COLO829 (cell line): ENCODE results near the gene HTRA1.
A peak's percentile ranks its signal among the peaks of the same experiment; 100 is the strongest.

ENCODE experiments used
- DNase-seq: peaks from one replicate; pipeline ENCODE4 v3.0.0; 2012; ENCODE audit warnings: low spot score

The HTRA1 gene

DNA sequence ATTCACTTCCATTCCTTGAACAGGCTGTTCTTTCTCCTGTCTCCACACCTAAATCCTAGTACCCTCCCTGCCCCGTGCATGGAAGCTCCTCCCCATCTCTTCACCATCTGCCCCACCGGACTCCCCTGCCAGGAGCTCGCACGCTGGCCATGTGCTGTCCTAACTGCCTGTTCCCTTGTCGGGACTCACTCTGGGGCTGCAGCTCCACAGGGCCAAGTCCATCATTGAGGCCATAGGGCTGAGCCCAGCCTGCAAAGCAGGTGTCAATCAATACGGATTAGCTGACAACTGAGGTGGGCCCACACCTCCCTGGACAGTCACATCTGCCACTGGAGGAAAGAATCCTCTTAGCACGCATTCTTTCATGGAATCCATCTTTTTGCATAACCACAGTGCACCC, 57.8 kb downstream of the HTRA1 start:
- no peak for DNase-seq

DNA sequence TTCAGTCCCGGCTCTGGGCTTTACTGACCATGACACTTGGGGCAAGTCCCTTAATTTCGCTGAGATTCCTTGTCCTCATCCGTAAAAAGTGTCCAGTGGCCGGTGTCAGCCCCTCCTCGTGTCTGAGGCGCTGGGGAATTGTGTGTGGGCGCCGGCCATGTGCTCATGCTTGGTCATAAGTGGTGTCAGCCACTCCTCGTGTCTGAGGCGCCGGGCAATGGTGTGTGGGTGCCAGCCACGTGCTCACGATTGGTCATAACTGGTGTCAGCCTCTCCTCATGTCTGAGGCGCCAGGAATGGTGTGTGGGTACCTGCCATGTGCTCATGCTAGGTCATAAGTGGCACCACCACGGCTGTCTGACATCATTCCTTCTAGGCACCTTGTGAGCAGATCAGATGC, 58.5 kb downstream of the HTRA1 start:
- DNase-seq, result no peak

DNA sequence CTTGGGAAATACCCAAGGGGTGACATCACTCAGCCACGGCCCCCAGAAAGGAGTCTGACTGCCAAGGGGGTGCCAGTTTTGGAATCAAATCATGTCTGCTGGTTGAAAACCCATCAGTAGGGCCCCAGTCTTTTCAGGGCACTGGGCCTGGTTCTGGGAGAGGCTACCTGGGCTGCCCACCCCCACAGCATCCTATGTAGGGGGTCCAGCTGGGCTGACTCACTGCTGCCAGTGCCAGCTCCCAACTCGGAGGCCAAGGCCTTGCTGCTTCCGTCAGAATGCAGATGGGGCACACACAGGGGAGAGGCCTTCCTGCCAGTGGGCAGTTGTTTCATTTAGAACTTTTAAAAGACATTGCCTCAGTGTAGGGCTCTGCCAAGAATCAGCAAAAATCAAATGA, 59.7 kb downstream of the HTRA1 start:
- DNase-seq, result no peak

DNA sequence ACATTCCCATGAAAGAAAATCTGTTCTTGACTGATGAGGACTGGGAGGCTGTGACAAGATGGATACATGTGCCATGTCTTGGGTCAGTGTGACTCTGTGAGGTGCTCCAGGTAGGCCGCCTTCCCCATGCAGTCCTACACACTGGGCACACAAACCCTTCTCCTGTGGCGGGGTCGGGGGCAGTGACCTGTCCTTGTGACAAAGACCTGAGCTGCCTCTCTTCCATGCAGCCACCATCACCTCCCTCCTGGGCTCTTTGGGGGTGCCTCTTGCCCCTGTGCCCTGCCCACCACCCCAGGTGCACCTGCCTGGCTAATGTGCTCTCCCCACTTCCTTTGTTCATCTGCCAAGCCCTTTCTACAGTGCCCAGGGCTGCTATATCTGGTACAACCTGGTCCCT, 63.5 kb downstream of the HTRA1 start:
- no peak for DNase-seq

DNA sequence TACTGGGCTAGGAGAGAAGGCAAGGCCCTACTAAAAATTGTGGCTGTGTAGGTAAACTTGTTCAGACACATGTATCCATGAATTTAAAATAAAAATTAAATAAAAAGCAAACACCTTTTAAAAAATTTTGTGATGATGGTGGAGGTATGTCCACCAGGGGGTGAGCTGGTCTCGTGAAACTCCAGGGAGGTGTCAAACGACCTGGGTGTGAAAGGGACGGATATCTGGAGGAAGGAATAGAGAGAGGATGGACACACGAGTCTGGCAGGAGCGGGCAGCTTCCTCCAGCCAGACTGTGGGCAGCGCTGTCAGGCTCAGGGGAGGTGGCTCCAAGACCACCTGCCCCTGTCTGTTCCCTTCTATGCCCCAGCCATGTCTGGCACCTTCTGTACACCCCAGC, 64.4 kb downstream of the HTRA1 start:
- no peak for DNase-seq

DNA sequence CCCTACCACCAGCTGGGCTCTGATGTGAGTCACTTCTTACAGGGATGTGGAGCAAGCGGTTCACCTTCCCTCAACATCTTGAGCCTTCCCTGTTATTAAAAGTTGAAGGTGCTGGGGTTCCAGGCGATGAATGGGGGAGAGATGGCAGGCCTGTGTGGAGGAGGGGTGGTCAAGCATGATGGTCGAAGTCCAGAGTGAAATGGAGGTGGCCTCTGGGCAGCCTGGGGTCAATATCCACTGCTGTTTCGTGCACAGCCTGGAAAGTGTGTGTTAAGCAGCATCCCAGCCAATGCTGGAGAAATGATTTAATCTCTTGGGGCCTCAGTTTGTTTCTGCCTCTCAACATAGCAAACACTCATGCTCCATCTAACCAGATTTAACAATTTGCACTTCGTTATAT, 65.5 kb downstream of the HTRA1 start:
- no peak for DNase-seq

DNA sequence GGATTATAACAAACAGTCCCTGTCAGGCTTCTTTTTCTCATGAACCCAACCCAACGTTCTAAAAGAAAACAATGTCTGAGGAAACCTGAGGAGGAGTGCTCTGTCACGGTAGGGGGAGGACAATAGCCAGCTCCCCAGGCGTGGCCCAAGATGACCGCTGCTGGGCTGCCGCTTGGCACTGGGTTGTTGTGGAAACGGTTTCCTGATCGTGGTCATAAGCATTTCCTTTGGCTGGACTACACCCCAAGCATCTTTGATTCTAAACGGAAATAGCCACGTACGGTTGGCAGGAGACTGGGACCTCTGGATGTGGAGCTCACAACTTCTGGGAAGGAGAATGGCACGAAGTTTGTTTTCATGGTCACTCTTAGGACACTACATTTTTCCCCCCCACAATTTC, 68.8 kb downstream of the HTRA1 start:
- DNase-seq, result no peak

DNA sequence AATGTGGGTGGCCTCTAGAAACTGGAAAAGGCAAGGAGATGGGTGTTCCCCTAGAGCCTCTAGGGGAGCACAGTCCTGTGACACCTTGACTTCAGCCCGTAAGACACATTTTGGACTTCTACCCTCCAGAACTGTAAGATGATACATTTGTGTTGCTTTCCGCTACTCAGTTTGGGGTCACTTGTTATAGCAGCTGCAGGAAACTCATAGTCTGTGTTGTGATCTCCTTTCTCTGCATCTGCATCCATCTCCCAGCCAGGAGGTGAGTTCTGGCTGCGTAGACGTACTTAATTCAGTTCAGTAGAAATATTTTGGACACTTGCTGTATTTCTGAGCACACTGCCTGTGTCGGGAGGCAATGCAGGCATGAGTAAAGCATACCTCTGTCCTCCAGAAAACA, 69.9 kb downstream of the HTRA1 start:
- DNase-seq, result no peak

DNA sequence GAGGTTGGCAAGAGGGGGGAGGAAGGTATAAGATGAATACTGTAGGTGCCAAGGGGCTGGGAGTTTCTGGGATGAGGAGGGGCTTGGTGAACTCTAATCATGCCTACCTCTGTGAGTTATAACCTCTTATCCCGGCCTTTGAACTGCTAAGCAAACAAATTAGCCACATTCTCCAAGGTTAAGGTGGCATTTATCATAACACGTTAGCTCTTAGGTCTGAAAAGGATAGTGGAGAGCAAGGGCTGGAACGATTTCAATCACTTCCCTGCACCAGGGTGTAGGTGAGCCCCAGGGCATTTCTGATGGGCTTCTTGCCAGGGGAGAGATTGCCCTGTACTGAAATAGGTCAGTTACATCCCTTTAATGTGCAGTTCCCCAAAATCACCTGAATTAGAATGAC, 70.6 kb downstream of the HTRA1 start:
- DNase-seq, result no peak

DNA sequence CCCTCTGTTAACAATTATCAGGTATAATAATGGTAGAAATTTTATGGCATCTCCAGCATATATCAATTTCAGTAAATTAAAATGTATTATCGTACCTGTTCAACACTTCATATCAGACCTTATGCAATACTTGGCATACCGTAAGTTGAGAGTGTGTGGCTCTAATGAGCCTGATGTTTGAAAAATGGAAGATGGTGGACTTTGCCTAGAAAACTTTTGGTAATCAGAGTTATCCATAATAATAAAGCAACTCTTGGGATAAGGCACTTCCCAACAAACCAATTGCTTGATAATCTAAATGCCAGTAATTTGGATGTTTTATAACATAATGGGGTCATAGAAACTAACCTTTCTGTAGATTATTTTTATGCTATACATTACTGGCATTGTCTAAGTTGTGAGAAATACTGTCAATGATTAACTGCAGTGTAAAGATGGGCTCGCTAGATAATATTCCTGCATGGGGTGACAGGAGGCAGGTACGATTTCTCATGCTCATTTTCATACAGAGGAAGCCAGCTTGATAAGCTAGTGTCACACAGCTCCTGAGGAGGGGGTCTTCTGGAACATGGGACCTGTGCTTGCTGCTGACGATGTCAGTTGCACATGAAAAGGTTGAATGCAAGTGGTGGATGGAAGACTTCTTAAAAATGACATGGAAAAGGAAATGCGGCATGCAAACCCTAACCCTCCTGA, 71.4 kb downstream of the HTRA1 start:
- DNase-seq, result no peak

DNA sequence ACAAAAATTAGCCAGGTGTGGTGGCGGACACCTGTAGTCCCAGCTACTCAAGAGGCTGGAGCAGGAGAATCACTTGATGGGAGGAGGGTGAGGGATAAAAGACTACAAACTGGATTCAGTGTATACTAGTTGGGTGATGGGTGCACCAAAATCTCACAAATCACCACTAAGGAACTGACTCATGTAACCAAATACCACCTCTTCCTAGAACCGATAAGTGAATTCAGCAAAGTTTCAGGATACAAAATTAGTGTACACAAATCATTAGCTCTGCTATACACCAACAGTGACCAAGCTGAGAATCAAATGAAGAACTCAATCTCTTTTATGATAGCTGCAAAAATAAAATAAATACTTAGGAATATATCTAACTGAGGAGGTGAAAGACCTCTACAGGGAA, 76.2 kb downstream of the HTRA1 start:
- no peak for DNase-seq

DNA sequence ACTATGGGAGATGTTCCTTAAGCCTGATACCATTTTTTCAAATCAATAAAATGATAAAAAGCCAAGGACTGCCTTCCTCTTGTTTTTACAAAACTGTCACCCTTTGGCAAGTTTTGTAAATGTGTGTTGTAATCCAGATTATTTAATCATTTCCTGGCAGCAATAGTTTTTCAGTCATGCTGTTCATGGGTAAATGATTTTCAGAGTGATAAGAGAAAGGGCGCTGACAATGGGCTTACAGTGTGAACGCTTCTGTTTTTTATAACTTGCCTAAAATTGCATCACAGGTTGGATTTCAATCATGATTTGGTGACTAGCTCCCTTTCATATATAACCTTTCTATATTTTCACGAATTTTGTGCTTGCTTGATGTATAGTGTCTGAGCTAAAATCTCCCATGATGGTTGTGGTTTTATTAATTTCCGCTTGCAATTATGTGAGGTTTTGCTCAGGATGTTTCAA, 80.2 kb downstream of the HTRA1 start:
- DNase-seq, result peak; percentile 60

DNA sequence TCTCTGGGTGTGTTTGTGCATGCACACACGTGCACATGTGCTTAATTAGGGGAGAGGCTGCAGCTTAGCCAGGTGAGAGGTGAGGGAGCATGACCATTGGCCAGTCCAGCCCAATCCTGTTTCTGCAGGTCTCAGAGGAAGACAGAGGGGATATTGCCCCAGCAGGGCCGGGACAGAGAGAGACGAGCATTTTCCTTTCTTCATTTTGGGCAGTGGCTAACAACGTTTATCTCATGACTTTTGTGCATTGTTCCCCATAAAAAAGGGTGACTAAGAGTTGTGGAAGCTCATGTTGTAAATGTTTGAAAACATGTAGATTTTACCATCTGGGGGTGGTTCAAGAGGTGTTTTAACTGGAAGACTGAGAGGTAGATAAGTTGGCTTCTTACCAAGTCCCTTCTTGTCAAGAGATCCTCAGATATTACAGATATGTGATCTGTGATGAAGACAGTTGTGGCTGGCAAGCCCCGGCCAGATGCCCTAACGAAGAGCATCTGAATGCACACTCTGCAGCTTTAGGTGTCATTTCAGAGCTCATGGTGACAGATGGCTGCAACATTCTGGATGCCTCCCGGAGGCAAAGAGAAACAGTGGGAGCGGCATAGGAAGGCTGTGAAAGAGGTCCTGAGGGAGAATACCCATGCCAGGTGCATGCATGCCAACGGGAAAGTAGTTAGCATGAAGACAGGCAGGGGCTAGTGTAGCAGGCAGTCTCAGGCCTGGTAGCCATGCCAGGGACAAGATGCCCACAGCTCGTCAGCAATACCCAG, 82.5 kb downstream of the HTRA1 start:
- DNase-seq, result no peak

DNA sequence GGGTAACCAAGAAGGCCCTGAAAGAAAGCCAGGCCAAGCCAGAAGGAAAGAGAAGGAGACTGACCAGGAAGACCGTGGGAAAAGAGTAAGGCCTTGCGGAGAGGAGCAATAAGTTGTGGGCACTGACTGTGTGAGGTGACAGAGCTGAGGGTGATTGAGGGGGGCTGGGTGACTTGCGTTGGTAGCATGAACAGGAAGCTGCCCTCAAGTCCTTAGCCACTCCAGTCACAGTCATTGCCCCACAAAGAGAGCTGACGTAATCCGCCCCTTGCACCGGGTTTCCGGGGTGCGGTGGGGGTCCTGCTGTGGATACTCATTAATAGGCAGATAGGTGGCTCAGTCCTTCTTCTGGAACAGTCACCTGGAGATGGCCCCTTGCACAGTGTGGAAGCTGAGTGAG, 83.1 kb downstream of the HTRA1 start:
- no peak for DNase-seq

DNA sequence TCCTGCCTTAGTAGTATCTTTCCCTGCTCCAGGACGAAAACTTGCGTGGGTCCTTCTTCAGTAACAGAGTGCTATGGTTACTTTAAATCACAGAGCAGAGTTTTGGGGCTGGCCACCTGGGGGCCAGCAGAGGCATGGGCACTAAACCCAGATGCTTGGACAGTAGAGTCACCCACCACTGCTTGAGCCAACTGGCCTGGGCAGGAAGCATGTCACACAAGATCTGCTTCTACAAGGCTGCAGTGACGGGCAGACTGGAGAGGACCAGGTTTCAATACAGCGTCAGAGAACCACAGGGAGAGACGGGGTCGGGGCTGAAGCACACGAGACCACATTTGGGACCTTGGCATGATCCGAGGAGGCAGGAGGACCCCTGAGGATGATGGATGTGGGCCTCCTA, 84.9 kb downstream of the HTRA1 start:
- DNase-seq, result no peak

DNA sequence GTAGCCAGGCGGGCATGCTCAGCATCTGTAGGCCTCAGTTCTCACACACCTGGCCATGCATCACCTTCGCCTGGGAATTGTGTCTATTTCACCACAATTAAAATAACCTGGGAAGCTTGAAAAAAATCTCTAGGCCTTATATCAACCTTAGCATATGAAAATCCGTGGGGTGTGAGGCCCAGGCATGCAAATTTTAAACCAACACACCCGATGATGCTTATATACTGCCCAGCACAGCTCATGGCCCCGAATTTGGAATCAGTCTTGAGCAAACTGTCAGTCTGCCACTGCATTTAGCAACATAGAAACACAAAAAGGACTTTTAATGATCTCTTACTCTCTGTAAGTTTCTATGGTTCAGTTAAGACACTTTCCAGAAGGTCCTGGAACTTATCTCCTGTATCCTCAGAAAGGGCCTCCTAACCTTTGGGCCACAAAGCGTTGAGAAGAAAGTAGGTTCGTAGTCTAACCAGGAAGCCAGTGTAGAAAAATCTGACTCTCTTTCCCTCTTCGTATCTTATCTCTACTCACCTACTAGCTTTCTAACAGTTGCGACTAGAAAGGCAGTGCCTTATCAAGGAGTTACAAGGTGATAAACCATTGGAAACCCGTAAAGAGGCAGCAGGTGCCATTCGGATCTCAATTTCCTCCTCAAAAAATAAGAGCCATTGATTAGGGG, 87.2 kb downstream of the HTRA1 start:
- DNase-seq, result no peak

DNA sequence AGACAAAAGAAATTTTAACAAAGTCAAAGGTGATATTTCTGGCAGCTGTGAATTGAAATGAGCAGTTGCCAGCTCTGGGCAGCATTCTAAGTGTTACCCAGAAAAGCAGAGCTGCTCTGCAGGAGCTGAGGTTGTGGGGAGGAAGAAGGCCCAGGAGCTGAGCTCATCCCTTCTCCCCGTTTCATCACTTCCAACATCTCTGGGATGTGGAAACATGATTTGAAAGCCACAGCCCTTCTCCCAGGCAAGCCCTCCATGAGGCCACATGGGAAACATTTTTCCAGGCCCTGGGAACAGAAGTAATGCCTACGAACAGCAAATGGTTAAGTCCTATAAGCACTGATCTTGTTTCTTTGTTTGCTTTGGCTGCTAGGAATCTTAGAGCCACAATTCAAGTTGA, 88.3 kb downstream of the HTRA1 start:
- no peak for DNase-seq

DNA sequence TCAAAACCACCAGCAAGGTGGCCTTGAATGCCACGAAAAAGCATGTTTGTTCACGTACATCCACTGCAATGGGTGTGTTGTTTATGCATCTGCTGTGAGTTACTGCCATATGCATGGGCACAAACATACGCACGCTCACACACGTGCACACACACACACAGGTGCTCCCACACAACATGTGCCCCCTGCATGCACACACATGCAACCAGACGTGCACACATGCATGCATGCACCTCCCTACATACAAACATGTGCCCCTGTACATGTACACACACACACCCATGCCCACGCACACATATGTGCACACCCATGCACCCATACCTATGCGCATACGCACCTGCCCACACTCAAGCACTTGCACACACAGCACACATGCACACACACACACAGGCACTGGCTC, 89.1 kb downstream of the HTRA1 start:
- no peak for DNase-seq

DNA sequence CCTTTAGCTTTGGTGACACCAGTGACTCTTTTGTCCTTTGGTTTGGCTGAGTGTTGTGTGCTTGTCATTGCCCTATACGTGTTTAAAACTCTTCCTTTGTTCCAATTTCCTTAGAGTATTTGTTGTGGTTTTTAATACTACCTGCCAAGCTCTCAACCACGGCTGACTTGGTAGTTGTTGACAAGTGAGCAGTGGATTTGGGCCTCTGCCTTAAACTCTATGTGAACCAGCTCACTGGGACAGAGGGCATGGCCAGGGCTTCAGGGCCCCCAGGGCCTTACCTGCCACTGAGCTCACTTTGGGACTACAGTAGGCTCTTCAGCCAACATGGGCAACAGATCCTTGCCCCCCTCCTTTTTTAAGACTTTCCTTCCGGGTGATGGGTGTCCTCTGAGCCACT, 89.6 kb downstream of the HTRA1 start:
- no peak for DNase-seq

DNA sequence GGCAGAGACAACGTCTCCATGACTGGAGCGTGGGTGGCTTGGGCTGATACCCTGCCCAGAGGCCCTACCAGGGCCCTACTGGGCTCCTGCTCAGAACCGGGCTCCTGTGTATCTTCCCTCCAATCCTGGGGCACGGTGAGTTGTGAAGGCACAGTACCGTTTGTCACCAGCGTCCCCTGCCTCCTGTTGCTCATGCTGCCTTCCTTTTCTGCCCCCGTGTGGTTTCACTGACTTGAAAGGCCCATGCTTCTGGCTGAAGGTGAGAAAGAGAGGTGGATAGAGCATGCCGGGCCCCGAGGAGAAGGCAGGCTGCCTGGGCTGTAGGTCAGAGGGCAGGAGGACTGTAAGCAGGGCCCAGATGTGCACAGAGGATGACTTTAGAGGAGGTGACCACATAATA, 90.1 kb downstream of the HTRA1 start:
- no peak for DNase-seq

DNA sequence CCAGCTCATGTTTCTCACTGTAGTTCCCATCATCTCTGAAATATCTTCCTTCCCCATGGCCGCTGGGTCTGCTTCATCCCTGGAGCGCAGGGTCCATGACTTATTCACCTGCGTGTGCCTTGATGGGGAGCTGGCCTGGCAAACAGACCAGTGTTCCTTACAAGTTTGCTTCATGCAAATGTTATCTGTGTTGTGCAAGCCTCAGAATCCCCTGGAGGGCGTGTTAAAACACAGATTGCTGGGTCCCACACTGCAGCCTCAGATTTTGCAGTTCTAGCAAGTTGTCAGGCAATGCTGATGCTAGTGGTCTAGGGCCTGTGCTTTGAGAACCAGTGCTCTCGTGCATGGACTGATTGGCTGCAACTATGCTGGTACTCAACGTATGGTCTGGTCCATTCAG, 92.0 kb downstream of the HTRA1 start:
- no peak for DNase-seq

DNA sequence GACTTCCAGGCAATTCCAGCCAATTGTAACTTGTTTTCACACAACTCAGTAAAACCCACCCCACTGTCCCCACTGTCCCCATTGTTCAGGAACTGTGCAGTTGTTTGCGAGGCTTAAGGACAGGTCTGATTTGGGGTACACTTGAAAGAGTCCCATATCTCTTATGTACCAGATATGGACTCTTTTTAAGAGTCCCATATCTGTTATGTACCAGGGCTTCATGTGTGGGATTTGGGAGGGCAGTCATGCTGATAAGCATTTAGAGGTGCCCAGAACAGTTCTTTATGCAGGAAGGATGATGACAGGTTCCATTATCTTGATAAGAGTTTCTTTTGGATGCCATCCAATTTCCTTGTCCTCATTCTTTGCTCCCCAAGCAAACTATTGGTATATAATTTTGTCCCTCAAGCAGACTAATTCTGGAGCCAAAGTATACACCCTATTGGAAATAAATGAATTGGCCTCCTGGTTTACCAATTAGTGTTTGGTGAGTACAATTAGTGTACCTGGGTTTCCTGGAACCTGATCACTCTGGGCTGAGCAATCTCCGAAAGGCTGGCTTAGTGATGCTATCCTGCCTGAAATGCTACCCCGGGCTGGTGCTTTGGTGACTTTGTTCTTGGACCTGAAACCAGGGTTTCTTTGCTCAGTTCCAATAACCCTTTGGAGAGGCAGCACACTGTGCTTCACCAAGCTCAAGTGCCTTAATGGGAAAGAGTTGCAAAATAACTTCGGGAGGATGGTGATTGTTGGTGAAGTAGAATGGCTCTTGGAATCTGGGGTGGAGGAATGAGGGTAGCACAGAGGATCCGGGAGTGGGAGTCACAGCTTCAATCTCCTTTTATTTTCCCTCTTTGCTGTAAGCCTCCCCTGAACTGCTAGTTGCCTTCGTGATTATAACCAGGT, 93.0 kb downstream of the HTRA1 start:
- no peak for DNase-seq
